ENCODE measurements around the gene CDIPT. TPM values are rescaled to one million over a fixed set of nuclear protein-coding genes. Genes with fewer than 3 reads are reported as not detected.

CDIPT gene
- total and polyA plus RNA-seq, 2 of the 13 experiments (the other 11 are each of a cell fraction or from before 2014, with no cell fraction given) = 54.9 to 97.5 TPM

DNA sequence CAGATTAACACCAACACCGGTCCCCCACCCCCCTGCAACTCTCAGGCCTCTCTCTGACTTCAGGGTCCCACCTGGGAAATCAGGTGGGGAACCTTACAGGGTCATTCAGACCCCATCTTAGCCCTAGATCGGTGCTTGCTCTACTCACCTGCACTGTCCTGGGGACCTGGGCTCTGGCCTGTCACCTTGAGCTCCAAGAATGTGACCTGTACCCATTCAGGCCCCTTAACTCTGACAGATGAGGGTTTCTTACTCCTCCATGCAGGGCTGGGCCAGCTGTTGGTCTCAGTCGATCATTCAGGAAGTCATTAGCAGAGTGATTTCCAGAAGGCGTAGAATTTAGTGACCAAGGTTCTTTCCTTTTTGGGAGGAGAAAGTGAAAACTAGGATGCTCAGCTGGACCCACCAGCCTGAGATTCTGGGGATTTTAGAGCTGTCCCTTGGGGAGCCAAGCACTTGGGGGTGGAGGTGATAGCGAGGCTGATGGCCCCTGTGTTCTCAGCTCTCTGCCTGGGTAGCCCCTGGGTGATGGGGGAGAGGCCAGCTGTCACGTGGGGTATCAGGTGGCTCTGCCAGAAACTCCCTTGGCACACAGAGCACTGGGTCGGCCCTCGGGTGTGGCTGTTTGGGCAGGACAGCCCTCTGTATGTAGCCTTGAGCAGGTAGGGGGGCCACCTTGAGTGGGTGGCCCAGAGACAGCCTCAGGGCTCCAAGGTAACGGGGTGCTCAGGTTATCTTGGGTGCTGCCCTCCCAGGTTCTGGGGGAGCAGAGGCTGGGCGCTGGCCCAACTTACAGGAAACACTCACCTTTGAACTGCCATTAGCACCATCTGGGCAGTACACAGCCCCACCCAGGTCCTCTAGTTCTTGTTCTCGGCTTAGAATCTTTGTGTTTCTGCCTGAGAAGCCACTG lies 42.0 kb downstream of the CDIPT start (continued):
- TF ChIP-seq ZC3H4 (CRISPR knock-in tag; IDR thresholded peaks at IDR 0.05; ENCODE audit: borderline replicate concordance) (no peak), HOXA5 (CRISPR knock-in tag; IDR thresholded peaks at IDR 0.05) (no peak), ZNF34 (CRISPR knock-in tag; IDR thresholded peaks at IDR 0.05; ENCODE audit: borderline replicate concordance) (no peak), GATAD2A (CRISPR knock-in tag; IDR thresholded peaks at IDR 0.05) (no peak), ONECUT2 (CRISPR knock-in tag; IDR thresholded peaks at IDR 0.05) (no peak), NFE2 (CRISPR knock-in tag; IDR thresholded peaks at IDR 0.05) (no peak), MYNN (CRISPR knock-in tag; IDR thresholded peaks at IDR 0.05; ENCODE audit: low read depth) (no peak), SSRP1 (CRISPR knock-in tag; IDR thresholded peaks at IDR 0.05) (0 out of 2 replicates have a peak, but pooled peaks have one; percentile 48), ARNT (IDR thresholded peaks at IDR 0.05) (no peak), ZFX (CRISPR knock-in tag; IDR thresholded peaks at IDR 0.05; ENCODE audit: low read depth) (no peak), MTF2 (CRISPR knock-in tag; IDR thresholded peaks at IDR 0.05; ENCODE audit: borderline replicate concordance) (no peak; the same call in 1 of the 2 replicates), SOX6 (IDR thresholded peaks at IDR 0.05) (no peak), SOX6 (CRISPR knock-in tag; IDR thresholded peaks at IDR 0.05) (no peak), HNRNPLL (IDR thresholded peaks at IDR 0.05; ENCODE audit: low read depth, low read length, poor library complexity, severe bottlenecking) (no peak), ZFP36 (IDR thresholded peaks at IDR 0.05; ENCODE audit: borderline replicate concordance, low read depth, low read length, partially characterized antibody) (no peak), ZNF292 (CRISPR knock-in tag; IDR thresholded peaks at IDR 0.05; ENCODE audit: borderline replicate concordance, low read depth) (no peak), KMT2A (CRISPR knock-in tag; IDR thresholded peaks at IDR 0.05) (no peak), PAF1 (CRISPR knock-in tag; IDR thresholded peaks at IDR 0.05) (no peak), IRF2 (CRISPR knock-in tag; IDR thresholded peaks at IDR 0.05) (no peak), HES4 (CRISPR knock-in tag; IDR thresholded peaks at IDR 0.05; ENCODE audit: borderline replicate concordance) (no peak), RCOR2 (CRISPR knock-in tag; IDR thresholded peaks at IDR 0.05) (no peak)
- TF ChIP-seq, protein P1, sequence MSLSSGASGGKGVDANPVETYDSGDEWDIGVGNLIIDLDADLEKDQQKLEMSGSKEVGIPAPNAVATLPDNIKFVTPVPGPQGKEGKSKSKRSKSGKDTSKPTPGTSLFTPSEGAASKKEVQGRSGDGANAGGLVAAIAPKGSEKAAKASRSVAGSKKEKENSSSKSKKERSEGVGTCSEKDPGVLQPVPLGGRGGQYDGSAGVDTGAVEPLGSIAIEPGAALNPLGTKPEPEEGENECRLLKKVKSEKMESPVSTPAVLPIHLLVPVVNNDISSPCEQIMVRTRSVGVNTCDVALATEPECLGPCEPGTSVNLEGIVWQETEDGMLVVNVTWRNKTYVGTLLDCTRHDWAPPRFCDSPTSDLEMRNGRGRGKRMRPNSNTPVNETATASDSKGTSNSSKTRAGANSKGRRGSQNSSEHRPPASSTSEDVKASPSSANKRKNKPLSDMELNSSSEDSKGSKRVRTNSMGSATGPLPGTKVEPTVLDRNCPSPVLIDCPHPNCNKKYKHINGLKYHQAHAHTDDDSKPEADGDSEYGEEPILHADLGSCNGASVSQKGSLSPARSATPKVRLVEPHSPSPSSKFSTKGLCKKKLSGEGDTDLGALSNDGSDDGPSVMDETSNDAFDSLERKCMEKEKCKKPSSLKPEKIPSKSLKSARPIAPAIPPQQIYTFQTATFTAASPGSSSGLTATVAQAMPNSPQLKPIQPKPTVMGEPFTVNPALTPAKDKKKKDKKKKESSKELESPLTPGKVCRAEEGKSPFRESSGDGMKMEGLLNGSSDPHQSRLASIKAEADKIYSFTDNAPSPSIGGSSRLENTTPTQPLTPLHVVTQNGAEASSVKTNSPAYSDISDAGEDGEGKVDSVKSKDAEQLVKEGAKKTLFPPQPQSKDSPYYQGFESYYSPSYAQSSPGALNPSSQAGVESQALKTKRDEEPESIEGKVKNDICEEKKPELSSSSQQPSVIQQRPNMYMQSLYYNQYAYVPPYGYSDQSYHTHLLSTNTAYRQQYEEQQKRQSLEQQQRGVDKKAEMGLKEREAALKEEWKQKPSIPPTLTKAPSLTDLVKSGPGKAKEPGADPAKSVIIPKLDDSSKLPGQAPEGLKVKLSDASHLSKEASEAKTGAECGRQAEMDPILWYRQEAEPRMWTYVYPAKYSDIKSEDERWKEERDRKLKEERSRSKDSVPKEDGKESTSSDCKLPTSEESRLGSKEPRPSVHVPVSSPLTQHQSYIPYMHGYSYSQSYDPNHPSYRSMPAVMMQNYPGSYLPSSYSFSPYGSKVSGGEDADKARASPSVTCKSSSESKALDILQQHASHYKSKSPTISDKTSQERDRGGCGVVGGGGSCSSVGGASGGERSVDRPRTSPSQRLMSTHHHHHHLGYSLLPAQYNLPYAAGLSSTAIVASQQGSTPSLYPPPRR (CRISPR knock-in tag; IDR thresholded peaks at IDR 0.05; ENCODE audit: borderline replicate concordance) = no peak; the same call in 1 of the 2 replicates
- TF ChIP-seq, protein P2, sequence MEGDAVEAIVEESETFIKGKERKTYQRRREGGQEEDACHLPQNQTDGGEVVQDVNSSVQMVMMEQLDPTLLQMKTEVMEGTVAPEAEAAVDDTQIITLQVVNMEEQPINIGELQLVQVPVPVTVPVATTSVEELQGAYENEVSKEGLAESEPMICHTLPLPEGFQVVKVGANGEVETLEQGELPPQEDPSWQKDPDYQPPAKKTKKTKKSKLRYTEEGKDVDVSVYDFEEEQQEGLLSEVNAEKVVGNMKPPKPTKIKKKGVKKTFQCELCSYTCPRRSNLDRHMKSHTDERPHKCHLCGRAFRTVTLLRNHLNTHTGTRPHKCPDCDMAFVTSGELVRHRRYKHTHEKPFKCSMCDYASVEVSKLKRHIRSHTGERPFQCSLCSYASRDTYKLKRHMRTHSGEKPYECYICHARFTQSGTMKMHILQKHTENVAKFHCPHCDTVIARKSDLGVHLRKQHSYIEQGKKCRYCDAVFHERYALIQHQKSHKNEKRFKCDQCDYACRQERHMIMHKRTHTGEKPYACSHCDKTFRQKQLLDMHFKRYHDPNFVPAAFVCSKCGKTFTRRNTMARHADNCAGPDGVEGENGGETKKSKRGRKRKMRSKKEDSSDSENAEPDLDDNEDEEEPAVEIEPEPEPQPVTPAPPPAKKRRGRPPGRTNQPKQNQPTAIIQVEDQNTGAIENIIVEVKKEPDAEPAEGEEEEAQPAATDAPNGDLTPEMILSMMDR (CRISPR knock-in tag; IDR thresholded peaks at IDR 0.05) = no peak
- TF ChIP-seq, protein P3, sequence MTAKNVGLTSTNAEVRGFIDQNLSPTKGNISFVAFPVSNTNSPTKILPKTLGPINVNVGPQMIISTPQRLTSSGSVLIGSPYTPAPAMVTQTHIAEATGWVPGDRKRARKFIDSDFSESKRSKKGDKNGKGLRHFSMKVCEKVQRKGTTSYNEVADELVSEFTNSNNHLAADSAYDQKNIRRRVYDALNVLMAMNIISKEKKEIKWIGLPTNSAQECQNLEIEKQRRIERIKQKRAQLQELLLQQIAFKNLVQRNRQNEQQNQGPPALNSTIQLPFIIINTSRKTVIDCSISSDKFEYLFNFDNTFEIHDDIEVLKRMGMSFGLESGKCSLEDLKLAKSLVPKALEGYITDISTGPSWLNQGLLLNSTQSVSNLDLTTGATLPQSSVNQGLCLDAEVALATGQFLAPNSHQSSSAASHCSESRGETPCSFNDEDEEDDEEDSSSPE (CRISPR knock-in tag; IDR thresholded peaks at IDR 0.05) = no peak
